ENCODE measurements around the gene MS4A6A. TPM values are rescaled to one million over a fixed set of nuclear protein-coding genes. Genes with fewer than 3 reads are reported as not detected.
"Not testable (repeated sequence)": the region's sequence is repeated elsewhere in the genome, so short reads cannot be mapped to it uniquely, and the experiment has no call there.

The MS4A6A gene
- total RNA-seq, 2 experiments from 2014 or later = not detected

GRCh38 chr11:60133917-60134316 is 49.0 kb downstream of the MS4A6A start:
- H3K4me3 Mint-ChIP-seq = no peak overlapping the region
- no peak for DNase-seq
- H3K4me1 Mint-ChIP-seq = no peaks in the 10 kb centered on the region
- POLR2A ChIA-PET = no interaction called here
- CTCF ChIA-PET = no interaction called here
- H3K27me3 Mint-ChIP-seq = peaks cover 3% of the 10 kb centered on the region
- no peaks in the 10 kb centered on the region for H3K36me3 Mint-ChIP-seq (ENCODE audit: low read depth)
- no peaks in the 10 kb centered on the region for H3K9me3 Mint-ChIP-seq
- H3K27ac Mint-ChIP-seq = no peak overlapping the region

GRCh38 chr11:60131912-60132311 is 51.0 kb downstream of the MS4A6A start:
- no peak for DNase-seq
- POLR2A ChIA-PET = no interaction called here
- peaks cover 2% of the 10 kb centered on the region for H3K27me3 Mint-ChIP-seq
- H3K4me3 Mint-ChIP-seq = no peak overlapping the region
- H3K9me3 Mint-ChIP-seq = no peaks in the 10 kb centered on the region
- no peak overlapping the region for H3K27ac Mint-ChIP-seq
- no peaks in the 10 kb centered on the region for H3K36me3 Mint-ChIP-seq (ENCODE audit: low read depth)
- CTCF ChIA-PET = no interaction called here
- H3K4me1 Mint-ChIP-seq = no peaks in the 10 kb centered on the region

GRCh38 chr11:60130496-60130895 is 52.4 kb downstream of the MS4A6A start:
- CTCF ChIA-PET = no interaction called here
- DNase-seq = no peak
- no peak overlapping the region for H3K27ac Mint-ChIP-seq
- H3K36me3 Mint-ChIP-seq (ENCODE audit: low read depth) = no peaks in the 10 kb centered on the region
- H3K4me3 Mint-ChIP-seq = no peak overlapping the region
- H3K27me3 Mint-ChIP-seq = peaks cover 2% of the 10 kb centered on the region
- no peaks in the 10 kb centered on the region for H3K9me3 Mint-ChIP-seq
- H3K4me1 Mint-ChIP-seq = no peaks in the 10 kb centered on the region
- POLR2A ChIA-PET = no interaction called here

- H3K36me3 Mint-ChIP-seq (ENCODE audit: low read depth) = no peaks in the 10 kb centered on the region
- CTCF ChIA-PET = no interaction called here
- H3K27ac Mint-ChIP-seq = no peak overlapping the region
Observed at GRCh38 chr11:60129853-60130252, 53.0 kb downstream of the MS4A6A start.

GRCh38 chr11:60128866-60129265 is 54.0 kb downstream of the MS4A6A start:
- POLR2A ChIA-PET; H3K9me3 Mint-ChIP-seq; H3K27me3 Mint-ChIP-seq; H3K27ac Mint-ChIP-seq; DNase-seq; H3K4me1 Mint-ChIP-seq; H3K4me3 Mint-ChIP-seq; H3K36me3 Mint-ChIP-seq (ENCODE audit: low read depth): not testable (repeated sequence)
- CTCF ChIA-PET = interaction anchor here (1.0 kb wide), 1 partner anchor 317 kb away, joined by 3 read pairs; no protein-coding TSS in a partner anchor

More at GRCh38 chr11:60129853-60130252, 53.0 kb downstream of the MS4A6A start:
- H3K27me3 Mint-ChIP-seq = peaks cover 2% of the 10 kb centered on the region
- H3K4me3 Mint-ChIP-seq = no peak overlapping the region
- no peaks in the 10 kb centered on the region for H3K4me1 Mint-ChIP-seq
- DNase-seq = no peak
- H3K9me3 Mint-ChIP-seq = no peaks in the 10 kb centered on the region
- POLR2A ChIA-PET = no interaction called here

GRCh38 chr11:60128376-60128775 is 54.5 kb downstream of the MS4A6A start:
- Mint-ChIP-seq H3K9me3 (no peaks in the 10 kb centered on the region), H3K4me3 (no peak overlapping the region), H3K4me1 (no peaks in the 10 kb centered on the region), H3K27me3 (peaks cover 2% of the 10 kb centered on the region), H3K27ac (no peak overlapping the region), H3K36me3 (ENCODE audit: low read depth) (no peaks in the 10 kb centered on the region)
- DNase-seq = no peak
- CTCF ChIA-PET = interaction anchor here (1.0 kb wide), 1 partner anchor 317 kb away, joined by 3 read pairs; no protein-coding TSS in a partner anchor
- POLR2A ChIA-PET = no interaction called here

GRCh38 chr11:60127311-60127811 is 55.5 kb downstream of the MS4A6A start:
- POLR2A ChIA-PET = no interaction called here
- no peaks in the 10 kb centered on the region for H3K4me1 Mint-ChIP-seq
- no peak overlapping the region for H3K27ac Mint-ChIP-seq
- H3K4me3 Mint-ChIP-seq = no peak overlapping the region
- no peaks in the 10 kb centered on the region for H3K36me3 Mint-ChIP-seq (ENCODE audit: low read depth)
- DNase-seq = no peak
- H3K9me3 Mint-ChIP-seq = no peaks in the 10 kb centered on the region
- CTCF ChIA-PET = no interaction called here
- peaks cover 2% of the 10 kb centered on the region for H3K27me3 Mint-ChIP-seq

- H3K4me1 Mint-ChIP-seq = no peaks in the 10 kb centered on the region
- H3K27ac Mint-ChIP-seq = no peak overlapping the region
- H3K9me3 Mint-ChIP-seq = no peaks in the 10 kb centered on the region
- H3K4me3 Mint-ChIP-seq = no peak overlapping the region
- no peaks in the 10 kb centered on the region for H3K36me3 Mint-ChIP-seq (ENCODE audit: low read depth)
- CTCF ChIA-PET = no interaction called here
- POLR2A ChIA-PET = no interaction called here
- H3K27me3 Mint-ChIP-seq = peaks cover 2% of the 10 kb centered on the region
- DNase-seq = no peak
Observed at GRCh38 chr11:60125956-60126585, 56.8 kb downstream of the MS4A6A start.

GRCh38 chr11:60124802-60125432 is 58.0 kb downstream of the MS4A6A start:
- H3K9me3 Mint-ChIP-seq = no peaks in the 10 kb centered on the region
- DNase-seq = no peak
- POLR2A ChIA-PET = no interaction called here
- H3K27me3 Mint-ChIP-seq = peaks cover 4% of the 10 kb centered on the region
- no peak overlapping the region for H3K27ac Mint-ChIP-seq
- H3K36me3 Mint-ChIP-seq (ENCODE audit: low read depth) = no peaks in the 10 kb centered on the region
- H3K4me3 Mint-ChIP-seq = no peak overlapping the region
- H3K4me1 Mint-ChIP-seq = no peaks in the 10 kb centered on the region
- CTCF ChIA-PET = no interaction called here

Other genes starting within 250 kb of the MS4A6A start
- not detected for gene OOSP1, start 244.7 kb downstream of the MS4A6A start, total RNA-seq
- gene OOSP4A, start 219.1 kb downstream of the MS4A6A start, total RNA-seq = not detected
- gene OOSP4B, start 165.9 kb downstream of the MS4A6A start, total RNA-seq = not detected
- gene OOSP2, start 142.7 kb downstream of the MS4A6A start, total RNA-seq = not detected
- not detected for gene MS4A3, start 126.4 kb downstream of the MS4A6A start, total RNA-seq
- not detected for gene MS4A2, start 94.4 kb downstream of the MS4A6A start, total RNA-seq
- not detected for gene MS4A4E, start 60.1 kb upstream of the MS4A6A start, total RNA-seq
- not detected for gene MS4A4A, start 97.6 kb upstream of the MS4A6A start, total RNA-seq
- gene MS4A6E, start 144.2 kb upstream of the MS4A6A start, total RNA-seq = not detected
- not detected for gene MS4A7, start 195.4 kb upstream of the MS4A6A start, total RNA-seq
- not detected for gene MS4A14, start 213.4 kb upstream of the MS4A6A start, total RNA-seq
- not detected for gene MS4A5, start 246.5 kb upstream of the MS4A6A start, total RNA-seq